ENCODE data around the gene ARL3. TPM values are rescaled to one million over a fixed set of nuclear protein-coding genes. Genes with fewer than 3 reads are reported as not detected.

ARL3 gene
- total RNA-seq, 1 donor from 2014 or later: 34.6 TPM

GRCh38 chr10:102665904-102666509 lies 48.2 kb downstream of the ARL3 start:
- no peaks in the 10 kb centered on the region for H3K9me3 Mint-ChIP-seq
- H3K27me3 Mint-ChIP-seq (ENCODE audit: low read depth): no peaks in the 10 kb centered on the region
- TF ChIP-seq, protein P1, sequence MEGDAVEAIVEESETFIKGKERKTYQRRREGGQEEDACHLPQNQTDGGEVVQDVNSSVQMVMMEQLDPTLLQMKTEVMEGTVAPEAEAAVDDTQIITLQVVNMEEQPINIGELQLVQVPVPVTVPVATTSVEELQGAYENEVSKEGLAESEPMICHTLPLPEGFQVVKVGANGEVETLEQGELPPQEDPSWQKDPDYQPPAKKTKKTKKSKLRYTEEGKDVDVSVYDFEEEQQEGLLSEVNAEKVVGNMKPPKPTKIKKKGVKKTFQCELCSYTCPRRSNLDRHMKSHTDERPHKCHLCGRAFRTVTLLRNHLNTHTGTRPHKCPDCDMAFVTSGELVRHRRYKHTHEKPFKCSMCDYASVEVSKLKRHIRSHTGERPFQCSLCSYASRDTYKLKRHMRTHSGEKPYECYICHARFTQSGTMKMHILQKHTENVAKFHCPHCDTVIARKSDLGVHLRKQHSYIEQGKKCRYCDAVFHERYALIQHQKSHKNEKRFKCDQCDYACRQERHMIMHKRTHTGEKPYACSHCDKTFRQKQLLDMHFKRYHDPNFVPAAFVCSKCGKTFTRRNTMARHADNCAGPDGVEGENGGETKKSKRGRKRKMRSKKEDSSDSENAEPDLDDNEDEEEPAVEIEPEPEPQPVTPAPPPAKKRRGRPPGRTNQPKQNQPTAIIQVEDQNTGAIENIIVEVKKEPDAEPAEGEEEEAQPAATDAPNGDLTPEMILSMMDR (conservative IDR thresholded peaks at IDR 0.05): no peak
- DNase-seq (ENCODE audit: low read depth, low spot score): no peak
- H3K36me3 Mint-ChIP-seq (ENCODE audit: low read depth): no peaks in the 10 kb centered on the region
- H3K27ac Mint-ChIP-seq (ENCODE audit: unreplicated experiment): no peak overlapping the region
- H3K4me1 Mint-ChIP-seq: peaks cover 44% of the 10 kb centered on the region
- peak overlapping the region; percentile 32 for H3K4me3 Mint-ChIP-seq

DNA sequence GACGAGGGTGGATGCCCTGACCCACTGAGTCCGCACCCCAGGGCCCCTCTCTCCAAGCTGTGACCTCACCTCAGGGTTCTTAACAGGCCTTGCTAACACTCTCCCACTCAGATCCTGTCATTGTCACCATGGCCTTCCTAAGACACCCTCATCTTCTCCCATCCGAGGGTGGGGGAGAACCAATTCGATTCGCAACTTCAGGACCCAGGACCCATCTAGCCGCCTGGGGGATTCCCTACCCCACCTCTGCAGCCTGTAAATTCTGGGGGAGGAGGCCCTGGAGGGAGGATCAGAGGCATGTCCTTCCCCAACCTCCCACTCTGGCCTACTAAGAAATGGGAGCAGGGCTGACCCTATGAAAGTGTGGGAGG lies 52.6 kb downstream of the ARL3 start:
- Mint-ChIP-seq H3K36me3 (ENCODE audit: low read depth) (peaks cover 3% of the 10 kb centered on the region), H3K27ac (ENCODE audit: unreplicated experiment) (no peak overlapping the region), H3K4me1 (peaks cover 25% of the 10 kb centered on the region), H3K27me3 (ENCODE audit: low read depth) (no peaks in the 10 kb centered on the region), H3K9me3 (no peaks in the 10 kb centered on the region), H3K4me3 (peak overlapping the region; percentile 64)
- TF ChIP-seq, protein P1 (conservative IDR thresholded peaks at IDR 0.05): no peak
- no peak for DNase-seq (ENCODE audit: low read depth, low spot score)

- H3K27ac Mint-ChIP-seq (ENCODE audit: unreplicated experiment): peak overlapping the region; percentile 78
- TF ChIP-seq, protein P1 (conservative IDR thresholded peaks at IDR 0.05): no peak
- H3K27me3 Mint-ChIP-seq (ENCODE audit: low read depth): no peaks in the 10 kb centered on the region
- peaks cover 21% of the 10 kb centered on the region for H3K4me1 Mint-ChIP-seq
- peaks cover 3% of the 10 kb centered on the region for H3K36me3 Mint-ChIP-seq (ENCODE audit: low read depth)
- DNase-seq (ENCODE audit: low read depth, low spot score): peak; percentile 48
- no peaks in the 10 kb centered on the region for H3K9me3 Mint-ChIP-seq
- peak overlapping the region; percentile 64 for H3K4me3 Mint-ChIP-seq
Observed at GRCh38 chr10:102660888-102661657, 53.1 kb downstream of the ARL3 start.

GRCh38 chr10:102658802-102659201 lies 55.4 kb downstream of the ARL3 start:
- Mint-ChIP-seq H3K4me3 (no peak overlapping the region), H3K27me3 (ENCODE audit: low read depth) (no peaks in the 10 kb centered on the region), H3K9me3 (no peaks in the 10 kb centered on the region), H3K4me1 (peaks cover 20% of the 10 kb centered on the region), H3K36me3 (ENCODE audit: low read depth) (peaks cover 6% of the 10 kb centered on the region), H3K27ac (ENCODE audit: unreplicated experiment) (peak overlapping the region; percentile 27)
- TF ChIP-seq, protein P1 (conservative IDR thresholded peaks at IDR 0.05): no peak
- no peak for DNase-seq (ENCODE audit: low read depth, low spot score)

GRCh38 chr10:102657984-102658724 lies 56.0 kb downstream of the ARL3 start:
- H3K4me1 Mint-ChIP-seq: peaks cover 27% of the 10 kb centered on the region
- H3K4me3 Mint-ChIP-seq: no peak overlapping the region
- H3K9me3 Mint-ChIP-seq: no peaks in the 10 kb centered on the region
- H3K27me3 Mint-ChIP-seq (ENCODE audit: low read depth): no peaks in the 10 kb centered on the region
- H3K27ac Mint-ChIP-seq (ENCODE audit: unreplicated experiment): no peak overlapping the region
- peaks cover 8% of the 10 kb centered on the region for H3K36me3 Mint-ChIP-seq (ENCODE audit: low read depth)
- TF ChIP-seq, protein P1 (conservative IDR thresholded peaks at IDR 0.05): no peak
- no peak for DNase-seq (ENCODE audit: low read depth, low spot score)

Data from neural crest cell (in vitro differentiated cells).